GM18907 (cell line): ENCODE data around the gene LRMDA.

ENCODE experiments used
- ATAC-seq: cut with Tn5 transposase; IDR thresholded peaks from one replicate; pipeline ENCODE4 v1.9.1; 2021; ENCODE audit warnings: mild to moderate bottlenecking, moderate library complexity; ENCODE audit not compliant: unreplicated experiment

Gene LRMDA

GRCh38 chr10:76169246-76169645 lies 737.8 kb downstream of the LRMDA start:
- no peak for ATAC-seq

GRCh38 chr10:76172020-76172419 lies 740.6 kb downstream of the LRMDA start:
- ATAC-seq: no peak

- ATAC-seq: no peak
These were observed 744.2 kb downstream of the LRMDA start for GRCh38 chr10:76175533-76176165.

GRCh38 chr10:76176166-76176550 lies 744.7 kb downstream of the LRMDA start:
- ATAC-seq: no peak

GRCh38 chr10:76177936-76178335 lies 746.5 kb downstream of the LRMDA start:
- ATAC-seq: no peak

GRCh38 chr10:76178532-76179292 lies 747.3 kb downstream of the LRMDA start:
- ATAC-seq: no peak

GRCh38 chr10:76179806-76180205 lies 748.4 kb downstream of the LRMDA start:
- ATAC-seq: no peak

GRCh38 chr10:76184647-76185046 lies 753.2 kb downstream of the LRMDA start:
- no peak for ATAC-seq

GRCh38 chr10:76185471-76186301 lies 754.3 kb downstream of the LRMDA start:
- ATAC-seq: no peak

GRCh38 chr10:76188216-76188615 lies 756.8 kb downstream of the LRMDA start:
- ATAC-seq: no peak

GRCh38 chr10:76190634-76191270 lies 759.3 kb downstream of the LRMDA start:
- no peak for ATAC-seq

- no peak for ATAC-seq
These were observed 759.9 kb downstream of the LRMDA start for GRCh38 chr10:76191336-76191735.

GRCh38 chr10:76192151-76192550 lies 760.7 kb downstream of the LRMDA start:
- no peak for ATAC-seq

GRCh38 chr10:76192694-76193320 lies 761.4 kb downstream of the LRMDA start:
- no peak for ATAC-seq

GRCh38 chr10:76195654-76196390 lies 764.4 kb downstream of the LRMDA start:
- no peak for ATAC-seq

- ATAC-seq: no peak
These were observed 765.9 kb downstream of the LRMDA start for GRCh38 chr10:76197293-76197692.

- no peak for ATAC-seq
These were observed 767.0 kb downstream of the LRMDA start for GRCh38 chr10:76198287-76199035.

- ATAC-seq: no peak
These were observed 770.5 kb downstream of the LRMDA start for GRCh38 chr10:76201962-76202361.

- ATAC-seq: no peak
These were observed 771.4 kb downstream of the LRMDA start for GRCh38 chr10:76202777-76203176.
